NCI-H526 treated with DMSO at 0.1 percent for 48 hours (cell line): Measurements from ENCODE around the gene RASL10A.

Experiments
- DNase-seq: peaks from one replicate; lab custom pipeline; 2025; lab: John Stamatoyannopoulos, UW

The RASL10A gene

DNA sequence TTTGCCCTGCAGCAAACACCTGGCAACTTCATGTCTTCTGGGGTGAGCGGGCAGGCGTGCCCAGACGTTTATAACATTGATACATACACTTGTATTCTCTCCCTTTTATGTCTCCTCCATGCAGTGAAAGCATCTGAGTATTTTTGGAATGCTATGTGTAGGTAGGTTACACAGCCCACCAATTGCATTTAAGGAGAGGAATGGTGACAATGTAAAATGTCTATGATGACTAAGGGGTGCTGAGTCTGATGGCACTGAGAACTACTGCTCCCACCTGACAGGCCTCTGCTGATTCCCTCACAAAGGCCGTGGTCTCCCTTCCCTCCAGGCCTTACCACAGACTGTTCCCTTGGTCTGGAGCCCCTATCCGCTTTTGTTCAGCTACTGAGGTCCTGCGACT, 22.9 kb upstream of the RASL10A start:
- DNase-seq = no peak

DNA sequence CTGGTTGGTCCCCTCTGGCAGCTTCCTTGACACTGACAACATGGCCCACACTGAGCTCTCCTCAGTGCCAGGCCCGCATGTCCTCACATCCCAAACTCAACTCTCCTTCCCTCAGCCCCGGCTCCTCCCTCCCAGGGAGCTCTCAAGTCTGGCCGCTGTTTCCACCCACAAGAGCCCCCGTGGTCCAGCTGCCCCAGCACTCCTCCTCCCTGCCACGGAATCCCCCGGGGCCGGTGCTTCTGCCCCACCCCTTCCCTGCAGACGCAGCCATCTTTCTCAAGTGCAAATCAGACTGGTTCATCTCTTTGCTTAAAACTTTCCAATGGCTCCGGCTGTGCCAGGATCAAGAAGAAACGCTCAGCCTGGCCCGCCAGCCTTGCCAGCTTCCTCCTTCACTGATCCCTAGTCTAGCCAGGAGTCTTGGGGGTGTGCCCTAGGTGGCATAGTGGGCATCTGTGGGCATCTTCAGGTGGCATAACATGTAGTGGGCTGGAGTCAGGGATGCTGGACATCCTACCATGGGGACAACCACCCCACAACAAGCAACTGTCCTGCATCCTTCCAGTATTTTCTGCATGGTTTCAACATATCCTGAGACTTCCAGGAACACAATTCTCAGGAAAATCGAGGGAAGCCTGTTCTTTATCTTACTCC, 22.3 kb upstream of the RASL10A start:
- no peak for DNase-seq

DNA sequence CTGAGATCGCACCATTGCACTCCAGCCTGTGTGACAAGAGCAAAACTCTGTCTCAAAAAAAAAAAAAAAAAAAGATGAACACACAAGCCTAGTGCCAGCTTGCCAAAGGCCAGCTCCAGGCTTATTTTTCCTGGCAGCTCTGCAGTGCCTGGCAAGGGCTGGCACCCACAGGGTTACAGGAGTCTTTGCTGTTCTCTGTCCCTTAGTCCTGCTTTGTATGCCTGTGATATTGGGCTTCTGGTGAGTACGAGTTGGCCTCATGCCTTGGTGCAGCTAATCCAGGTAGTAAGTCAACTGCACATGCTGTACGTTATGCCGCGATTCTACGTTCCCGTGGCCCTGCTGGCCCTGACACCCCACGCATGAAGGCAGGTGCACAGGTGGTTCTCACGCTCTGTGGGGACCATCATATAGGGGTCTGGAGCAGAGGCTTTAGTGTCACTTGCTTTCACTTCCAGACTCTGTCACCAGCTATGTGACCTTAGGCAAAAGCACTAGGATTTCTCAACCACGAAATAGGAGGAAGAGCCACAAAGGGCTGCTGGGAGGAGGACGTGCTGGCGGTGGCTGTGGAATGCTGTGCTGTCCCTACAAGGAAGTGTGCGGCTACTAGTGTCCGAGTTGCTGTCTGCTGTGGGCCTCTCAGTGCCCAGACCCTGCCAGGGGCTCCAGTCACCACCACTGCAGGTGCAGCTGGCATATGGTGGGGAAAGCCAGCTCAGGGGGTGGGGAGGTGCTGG, 21.4 kb upstream of the RASL10A start:
- DNase-seq = no peak

DNA sequence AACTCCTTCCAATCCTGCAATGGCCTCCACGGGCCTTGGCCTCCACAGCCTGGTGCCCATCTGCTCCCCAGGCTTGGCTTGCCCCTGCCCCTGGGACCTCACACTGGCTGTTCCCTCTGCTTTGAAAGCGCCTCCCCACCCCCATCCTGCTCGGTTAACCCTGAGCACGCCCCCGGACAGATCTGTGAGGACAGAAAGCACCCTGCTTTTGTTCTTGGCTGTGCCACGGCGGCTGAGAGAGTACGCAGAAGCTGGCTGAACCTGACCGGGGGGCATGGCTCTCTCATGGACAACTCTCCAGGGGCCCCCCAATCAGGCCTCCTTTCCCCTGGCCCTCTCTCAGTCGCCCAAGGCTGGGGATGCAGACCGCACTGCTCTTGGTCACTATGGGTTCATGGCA, 20.2 kb upstream of the RASL10A start:
- no peak for DNase-seq

DNA sequence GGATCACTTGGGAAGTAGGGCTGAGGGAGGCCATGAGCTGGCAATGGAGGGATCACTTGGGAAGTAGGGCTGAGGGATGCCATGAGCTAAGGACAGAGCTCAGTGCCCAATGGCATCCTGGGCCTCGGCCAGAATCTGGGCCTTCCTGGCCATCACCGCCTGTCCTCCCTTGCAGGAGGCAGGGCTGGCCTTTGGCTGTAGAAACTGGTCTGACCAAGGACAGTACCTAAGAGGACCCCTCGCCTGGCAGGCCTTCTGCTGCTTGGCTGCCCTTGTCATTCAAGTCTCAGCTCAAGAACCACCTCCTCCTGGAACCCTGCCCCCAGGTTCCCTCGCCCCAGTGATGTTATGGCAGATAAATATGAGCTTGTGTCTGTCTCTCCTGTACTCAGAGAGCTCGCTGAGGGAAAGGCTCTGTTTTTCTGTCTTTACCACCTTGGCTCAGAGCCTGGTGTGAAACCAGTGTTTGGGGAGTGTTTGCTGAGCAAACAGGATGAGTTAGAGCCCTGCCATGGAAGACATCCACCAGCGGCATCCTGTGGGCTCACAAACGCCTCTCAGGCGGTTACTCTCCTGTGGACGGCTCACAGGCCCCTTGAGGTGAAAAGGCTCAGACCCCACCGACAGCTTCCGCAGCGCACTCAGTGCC, 19.3 kb upstream of the RASL10A start:
- no peak for DNase-seq

DNA sequence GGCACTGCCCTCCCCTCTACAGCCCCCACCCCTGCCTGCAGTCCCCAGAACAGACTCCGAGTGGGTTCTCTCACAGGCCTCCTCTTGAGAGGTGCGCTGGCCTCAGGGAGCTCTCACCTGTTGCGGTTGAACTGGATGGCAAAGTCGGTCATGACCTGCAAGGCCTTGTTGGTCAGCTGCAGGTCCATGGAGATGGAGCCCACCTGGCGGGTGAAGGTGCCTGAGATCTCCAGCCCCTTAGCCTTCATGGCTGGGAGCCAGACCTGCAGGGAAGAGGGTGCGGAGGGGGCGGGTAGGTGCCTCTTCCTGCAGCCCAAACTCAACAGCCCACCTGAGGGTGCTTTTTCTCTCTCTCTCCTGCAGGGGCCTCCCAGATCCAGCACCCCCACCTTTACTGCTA, 18.7 kb upstream of the RASL10A start:
- no peak for DNase-seq

DNA sequence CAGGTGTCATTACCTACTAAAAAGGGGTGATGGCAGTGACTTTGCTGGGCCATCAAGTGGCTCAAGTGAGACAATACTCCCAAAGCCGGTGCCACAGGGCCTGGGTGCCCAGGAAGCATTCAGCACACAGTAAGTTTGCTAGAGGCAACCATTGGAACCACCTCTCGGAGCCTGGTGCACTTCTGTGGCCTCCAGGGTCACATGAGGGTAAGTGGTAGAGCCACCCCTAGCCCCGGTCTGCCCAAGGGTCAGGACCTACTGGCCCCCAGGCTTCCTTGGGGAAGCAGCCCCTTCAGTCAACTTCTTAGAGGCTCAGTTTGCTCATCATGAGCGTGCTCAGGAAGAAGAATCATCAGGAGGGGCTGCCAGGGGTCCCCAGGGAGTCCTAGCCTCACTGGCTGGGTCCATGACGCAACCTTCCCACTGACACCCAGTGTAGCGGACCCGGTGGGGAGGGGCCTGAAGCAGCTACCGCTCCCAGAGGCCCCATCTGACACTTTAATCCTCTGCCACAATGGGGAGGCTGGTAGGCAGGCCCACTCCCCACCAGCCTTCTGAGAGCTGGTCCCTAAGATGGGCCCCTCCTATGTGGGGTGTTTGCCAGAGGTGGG, 17.5 kb upstream of the RASL10A start:
- DNase-seq = no peak

DNA sequence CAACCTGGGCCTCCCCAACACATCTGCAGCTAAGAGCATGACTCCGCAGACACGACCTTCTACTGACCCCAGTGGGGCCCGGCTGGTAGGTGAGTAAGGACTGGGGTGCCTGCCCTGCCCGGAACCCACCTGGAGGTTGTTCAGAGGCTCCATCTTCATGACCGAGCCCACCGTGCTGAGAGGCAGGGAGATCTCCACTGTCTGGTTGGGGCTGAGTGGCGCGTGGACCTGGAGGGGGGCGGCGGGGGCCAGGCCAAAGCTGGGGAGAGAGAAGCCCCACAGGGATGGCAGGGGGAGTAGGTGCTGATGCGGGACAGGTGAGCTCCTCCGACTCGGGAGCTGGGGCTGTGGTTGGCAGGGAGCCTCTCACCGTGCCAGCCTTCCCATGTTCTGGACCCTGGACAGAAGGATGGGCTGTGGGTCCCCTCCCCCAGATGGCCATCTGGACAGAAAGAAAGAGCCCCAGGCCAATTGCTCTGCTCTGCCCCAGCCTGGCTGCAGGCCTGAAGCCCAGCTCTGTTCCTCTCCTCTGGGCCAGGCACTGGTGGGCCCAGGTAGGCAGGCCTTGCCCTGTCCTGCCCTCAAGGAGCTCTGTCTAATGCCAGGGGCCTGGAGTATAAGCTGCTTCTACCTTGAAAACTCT, 16.3 kb upstream of the RASL10A start:
- DNase-seq = no peak

DNA sequence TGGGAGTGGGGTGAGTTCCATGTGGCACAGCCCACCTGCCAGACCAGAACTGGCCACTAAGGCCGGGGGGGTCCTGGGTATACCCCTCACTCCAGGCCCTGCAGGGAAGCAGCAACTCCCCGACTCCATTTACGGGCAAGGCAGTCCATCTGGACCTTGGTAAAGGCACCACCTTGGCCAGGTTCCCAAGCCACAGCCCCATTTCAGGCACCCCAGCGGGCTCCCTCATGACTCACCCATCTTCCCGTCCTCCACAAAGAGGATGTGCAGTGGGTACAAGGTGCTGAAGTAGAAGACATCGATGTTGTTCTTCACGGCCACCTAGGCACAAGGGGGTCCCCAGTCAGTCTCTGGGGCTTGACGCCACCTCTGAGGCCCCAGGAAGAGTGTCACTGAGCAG, 15.7 kb upstream of the RASL10A start:
- DNase-seq = no peak

- DNase-seq = no peak
These were observed 15.3 kb upstream of the RASL10A start for GRCh38 chr22:29330753-29331152.

- no peak for DNase-seq
These were observed 14.8 kb upstream of the RASL10A start for GRCh38 chr22:29330291-29330690.

GRCh38 chr22:29329581-29329980, 14.1 kb upstream of the RASL10A start:
- no peak for DNase-seq

- DNase-seq = no peak
These were observed 13.3 kb upstream of the RASL10A start for GRCh38 chr22:29328566-29329500.

- no peak for DNase-seq
These were observed 12.6 kb upstream of the RASL10A start for GRCh38 chr22:29328055-29328454.

DNA sequence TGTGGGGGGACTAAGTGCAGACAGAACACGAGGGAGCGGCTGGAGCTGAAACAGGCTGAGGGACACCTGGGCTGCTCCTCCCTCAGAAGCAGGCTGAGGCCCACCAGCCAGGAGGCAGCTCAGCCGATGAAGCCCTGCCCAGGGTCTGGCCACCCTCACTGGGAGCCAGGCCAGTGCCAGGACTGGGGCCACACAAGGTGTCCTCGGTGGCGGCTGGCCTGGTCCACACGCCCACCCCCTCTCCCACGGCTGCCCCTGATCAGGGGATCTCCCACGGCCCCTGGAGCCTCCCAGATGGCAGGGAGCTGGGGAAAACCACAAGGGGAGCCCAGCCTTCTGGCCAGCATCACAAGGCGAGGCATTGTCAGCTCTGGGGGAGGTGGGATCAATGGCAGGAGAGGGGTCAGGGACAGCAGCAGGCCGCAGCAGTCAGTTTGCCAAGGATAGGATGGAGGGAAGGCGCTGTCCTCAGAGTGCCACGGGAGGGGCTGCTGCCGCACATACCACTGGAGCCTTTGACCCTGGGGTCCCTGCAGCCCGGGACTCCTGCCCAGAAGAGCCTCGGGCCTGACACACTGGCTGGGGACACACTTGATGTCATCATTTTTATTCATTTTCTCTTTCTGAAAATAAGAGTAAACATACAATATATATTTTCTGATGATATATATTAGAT, 11.7 kb upstream of the RASL10A start:
- DNase-seq = no peak

- no peak for DNase-seq
These were observed 11.0 kb upstream of the RASL10A start for GRCh38 chr22:29326481-29326880.

GRCh38 chr22:29325785-29326315, 10.4 kb upstream of the RASL10A start:
- no peak for DNase-seq

GRCh38 chr22:29325356-29325755, 9.9 kb upstream of the RASL10A start:
- no peak for DNase-seq

- no peak for DNase-seq
These were observed 8.1 kb upstream of the RASL10A start for GRCh38 chr22:29323641-29324040.

- no peak for DNase-seq
These were observed 5.0 kb upstream of the RASL10A start for GRCh38 chr22:29320546-29320945.
